ENCODE data around the gene JMJD6.
"Not testable (repeated sequence)": the region's sequence is repeated elsewhere in the genome, so short reads cannot be mapped to it uniquely, and the experiment has no call there.

JMJD6 gene

DNA sequence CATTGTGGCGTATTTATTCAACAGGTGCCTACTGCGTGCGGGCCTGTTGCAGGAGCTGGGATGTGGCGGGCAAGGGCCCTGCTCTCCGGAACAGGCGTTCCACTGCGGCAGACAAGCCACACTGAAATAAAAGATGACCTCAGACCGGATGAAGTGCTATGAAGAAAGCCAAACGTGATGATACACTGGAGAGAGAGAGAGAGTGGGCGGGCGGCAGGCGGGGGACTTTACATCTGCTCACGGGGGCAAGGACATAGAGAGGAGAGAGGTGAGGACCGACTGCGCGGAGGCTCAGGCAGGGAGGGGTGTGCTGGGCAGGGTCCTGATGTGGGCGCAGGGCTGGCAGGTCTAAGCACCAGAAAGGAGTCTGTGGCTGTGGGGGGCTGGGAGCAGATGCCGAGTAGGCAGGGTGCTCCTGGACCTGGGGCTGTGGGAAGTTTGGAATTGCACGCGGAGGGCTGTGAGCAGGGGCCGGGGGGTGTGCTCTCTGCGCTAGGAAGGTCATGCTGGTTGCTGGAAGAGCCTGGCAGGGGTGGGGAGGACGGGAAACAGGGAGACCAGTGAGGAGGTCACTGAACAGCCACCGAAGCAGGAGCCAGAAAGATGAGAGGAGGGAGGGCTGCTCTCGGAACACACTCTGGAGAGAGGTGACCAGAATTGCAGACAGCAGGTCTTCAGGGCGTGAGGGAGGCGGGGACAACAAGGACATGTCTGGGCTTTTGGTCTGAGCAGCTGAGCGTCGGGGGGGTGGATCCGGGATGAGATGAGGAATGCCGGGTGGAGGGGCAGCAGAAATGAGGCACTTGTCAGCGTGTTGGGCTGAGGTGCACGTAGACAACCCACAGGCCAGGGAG is 25.6 kb downstream of the JMJD6 start:
- in situ Hi-C loops (cut with HindIII; ENCODE audit: low sequenced_read_pairs): no loop called here

- in situ Hi-C loops (cut with HindIII; ENCODE audit: low sequenced_read_pairs): no loop called here
These were observed 26.2 kb downstream of the JMJD6 start for GRCh38 chr17:76700270-76700616.

DNA sequence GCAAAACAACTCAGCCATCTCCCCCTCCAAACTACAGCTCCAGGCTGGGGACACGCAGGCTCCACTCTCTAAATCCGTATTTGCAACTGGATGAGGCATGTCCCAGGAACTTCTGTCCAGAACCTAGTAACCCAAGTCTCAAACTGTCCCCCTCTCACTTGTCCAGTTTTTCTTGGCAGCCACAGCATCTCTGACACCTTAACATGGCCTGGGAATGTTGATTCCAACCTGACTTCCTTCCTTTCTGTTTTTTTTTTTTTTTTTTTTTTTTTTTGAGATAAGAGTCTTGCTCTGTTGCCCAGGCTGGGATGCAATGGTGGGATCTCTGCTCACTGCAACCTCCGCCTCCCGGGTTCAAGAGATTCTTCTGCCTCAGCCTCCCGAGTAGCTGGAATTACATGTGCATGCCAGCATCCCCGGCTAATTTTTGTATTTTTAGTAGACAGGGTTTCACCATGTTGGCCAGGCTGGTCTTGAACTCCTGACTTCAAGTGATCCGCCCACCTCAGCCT is 27.9 kb downstream of the JMJD6 start:
- in situ Hi-C loops (cut with HindIII; ENCODE audit: low sequenced_read_pairs): not testable (repeated sequence)

DNA sequence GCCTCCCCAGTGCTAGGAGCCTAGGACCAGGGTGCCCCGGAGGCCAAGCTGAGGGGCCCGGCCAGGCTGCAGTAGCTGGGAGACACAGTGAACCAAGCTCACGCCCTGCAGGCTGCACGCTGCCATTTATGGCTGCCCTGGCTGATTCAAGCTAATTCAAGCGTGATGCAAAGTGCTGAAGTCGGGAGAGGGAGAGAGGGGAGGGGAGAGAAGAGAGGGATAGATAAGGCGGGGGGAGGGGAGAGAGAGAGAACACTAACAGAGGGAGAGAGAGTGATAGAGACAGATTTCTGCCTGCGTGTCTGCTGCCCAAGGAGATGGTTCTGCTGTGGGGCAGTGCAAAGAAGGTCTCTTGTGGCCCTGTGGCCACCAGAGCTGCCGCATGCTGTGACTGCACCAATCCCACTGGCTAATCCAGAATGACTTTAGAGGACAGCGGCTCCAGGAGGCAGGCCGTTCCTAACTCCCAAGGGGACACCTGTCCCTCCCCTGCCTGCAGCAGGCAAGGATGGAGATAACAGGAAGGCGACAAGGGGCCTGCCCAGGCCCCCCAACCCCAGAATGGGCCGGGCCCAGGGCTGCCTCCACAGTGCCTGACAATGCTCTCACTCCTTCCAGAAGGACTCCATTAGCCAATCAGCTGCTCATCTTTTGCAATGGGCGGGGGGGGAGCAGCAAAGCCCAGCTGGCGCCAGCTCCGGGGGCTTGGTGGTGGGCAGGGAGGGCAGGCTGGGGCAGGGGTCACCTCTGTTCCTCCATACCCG is 28.5 kb downstream of the JMJD6 start:
- in situ Hi-C loops (cut with HindIII; ENCODE audit: low sequenced_read_pairs): no loop called here

DNA sequence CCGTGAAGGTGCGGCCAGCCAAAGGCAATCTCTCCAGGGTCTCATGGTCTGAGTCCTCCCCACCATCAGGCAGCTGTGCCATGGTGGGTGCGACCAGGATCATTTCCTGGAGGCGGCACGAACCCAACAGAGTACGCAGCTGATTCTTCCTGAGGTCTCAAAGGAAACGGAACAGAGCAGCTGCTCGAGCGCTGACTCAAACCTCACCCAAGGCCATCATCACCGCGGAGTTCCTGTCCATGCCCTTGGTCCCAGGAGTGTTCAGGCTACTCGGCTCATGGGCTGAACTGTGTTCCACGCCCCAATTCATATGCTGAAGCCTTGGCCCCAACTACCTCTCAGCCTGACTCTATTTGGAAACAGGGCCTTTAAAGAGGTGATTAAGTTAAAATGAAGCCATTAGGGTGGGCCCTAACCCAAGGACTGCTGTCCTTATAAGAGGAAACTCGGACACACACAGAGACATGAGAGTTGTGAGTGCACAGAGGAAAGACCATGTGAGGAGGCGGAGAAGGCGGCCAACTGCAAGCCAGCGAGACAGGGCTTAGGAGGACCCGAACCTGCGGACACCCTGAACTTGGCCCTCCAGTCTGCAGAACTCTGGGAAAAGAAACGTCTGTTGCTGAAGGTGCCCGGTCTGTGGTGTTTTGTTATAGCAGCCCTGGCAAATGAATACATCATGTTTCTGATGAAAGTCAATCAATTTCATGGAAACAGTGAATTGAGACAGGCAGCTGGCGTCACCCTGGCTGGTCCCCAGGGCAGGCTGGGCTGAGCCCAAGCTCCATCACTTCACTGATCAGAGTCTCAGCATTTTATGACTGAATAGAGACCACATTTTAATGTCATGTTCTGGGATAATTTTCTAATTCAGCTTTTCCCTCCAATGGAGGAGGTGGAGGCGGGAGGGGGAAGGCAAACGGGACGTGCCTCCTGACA is 29.4 kb downstream of the JMJD6 start:
- in situ Hi-C loops (cut with HindIII; ENCODE audit: low sequenced_read_pairs): no loop called here

DNA sequence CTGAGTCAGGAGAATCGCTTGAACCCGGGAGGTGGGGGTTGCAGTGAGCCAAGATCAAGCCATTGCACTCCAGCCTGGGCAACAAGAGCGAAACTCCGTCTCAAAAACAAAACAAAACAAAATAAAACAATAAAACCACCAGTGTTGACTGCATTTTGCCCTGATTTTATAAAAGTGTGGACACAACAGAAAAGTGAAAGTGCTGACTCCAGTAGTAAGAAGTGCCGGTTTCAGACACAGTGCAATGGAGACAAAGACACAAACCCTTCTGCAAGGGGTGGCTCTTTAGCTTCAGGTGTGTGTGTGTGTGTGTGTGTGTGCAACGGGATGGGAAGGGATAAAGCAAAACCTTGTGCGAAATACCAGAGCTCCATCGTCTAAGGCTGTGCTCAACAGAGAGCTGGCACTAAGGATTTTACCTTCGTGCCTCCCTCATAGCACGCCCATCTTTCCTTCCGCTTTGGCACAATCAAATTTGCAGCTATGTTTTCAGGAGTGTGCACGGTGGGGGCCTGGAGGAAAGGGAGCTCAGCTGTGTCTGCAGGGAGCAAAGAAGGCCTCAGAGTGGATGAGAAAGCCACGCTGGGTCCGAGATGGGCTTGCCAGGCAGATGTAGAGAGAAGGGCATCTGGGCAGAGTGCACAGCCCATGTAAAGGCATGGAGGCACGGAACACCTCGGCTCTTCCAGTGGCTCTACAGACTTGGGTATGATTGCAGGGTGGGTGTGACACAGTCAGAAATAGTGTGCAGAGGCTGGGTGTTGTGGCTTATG is 31.2 kb downstream of the JMJD6 start:
- in situ Hi-C loops (cut with HindIII; ENCODE audit: low sequenced_read_pairs): no loop called here

GRCh38 chr17:76691379-76692191 is 34.8 kb downstream of the JMJD6 start:
- in situ Hi-C loops (cut with HindIII; ENCODE audit: low sequenced_read_pairs): no loop called here

- in situ Hi-C loops (cut with HindIII; ENCODE audit: low sequenced_read_pairs): no loop called here
These were observed 35.7 kb downstream of the JMJD6 start for GRCh38 chr17:76690596-76691280.

DNA sequence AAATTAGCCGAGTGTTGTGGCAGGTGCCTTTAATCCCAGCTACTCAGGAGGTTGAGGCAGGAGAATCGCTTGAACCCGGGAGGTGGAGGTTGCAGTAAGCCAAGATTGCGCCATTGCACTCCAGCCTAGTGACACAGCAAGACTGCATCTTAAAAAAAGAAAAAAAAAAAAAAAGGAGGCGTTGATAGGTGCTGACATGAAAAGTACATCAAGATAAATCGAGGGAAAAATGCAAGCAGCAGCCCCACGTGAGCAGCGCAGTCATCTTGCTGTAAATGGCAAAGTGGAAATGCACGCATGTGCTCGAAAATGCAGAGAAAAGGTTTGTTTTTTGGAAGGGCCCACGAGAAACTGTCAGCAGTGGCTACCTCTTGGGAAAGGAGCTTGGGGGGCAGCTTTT is 36.5 kb downstream of the JMJD6 start:
- in situ Hi-C loops (cut with HindIII; ENCODE audit: low sequenced_read_pairs): no loop called here

DNA sequence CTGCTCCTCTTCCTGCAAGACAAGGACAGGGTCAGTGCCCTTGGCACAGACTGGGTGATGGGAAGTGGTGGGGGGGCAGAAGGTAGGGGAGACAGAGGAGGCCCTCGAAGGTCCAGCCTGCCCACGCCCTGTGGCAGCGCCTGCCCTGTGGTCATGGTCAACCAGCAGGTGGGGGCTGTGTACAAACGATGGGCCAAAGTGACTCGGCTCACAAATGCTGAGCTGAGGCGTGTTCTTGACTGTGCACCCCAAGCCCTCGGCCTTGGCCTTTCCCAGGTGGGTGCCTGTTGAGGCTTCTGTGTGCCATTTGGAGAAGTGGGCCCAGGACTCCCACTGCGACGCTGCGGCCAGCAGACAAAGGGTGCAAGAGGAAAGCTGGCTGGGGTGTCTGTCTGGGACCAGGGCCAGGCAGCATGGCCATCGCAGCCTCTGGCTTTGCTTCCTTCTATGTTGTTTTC is 38.2 kb downstream of the JMJD6 start:
- in situ Hi-C loops (cut with HindIII; ENCODE audit: low sequenced_read_pairs): no loop called here

- in situ Hi-C loops (cut with HindIII; ENCODE audit: low sequenced_read_pairs): no loop called here
These were observed 38.9 kb downstream of the JMJD6 start for GRCh38 chr17:76687298-76688164.

GRCh38 chr17:76686538-76687297 is 39.7 kb downstream of the JMJD6 start:
- in situ Hi-C loops (cut with HindIII; ENCODE audit: low sequenced_read_pairs): no loop called here

- in situ Hi-C loops (cut with HindIII; ENCODE audit: low sequenced_read_pairs): no loop called here
These were observed 40.6 kb downstream of the JMJD6 start for GRCh38 chr17:76685846-76686245.

DNA sequence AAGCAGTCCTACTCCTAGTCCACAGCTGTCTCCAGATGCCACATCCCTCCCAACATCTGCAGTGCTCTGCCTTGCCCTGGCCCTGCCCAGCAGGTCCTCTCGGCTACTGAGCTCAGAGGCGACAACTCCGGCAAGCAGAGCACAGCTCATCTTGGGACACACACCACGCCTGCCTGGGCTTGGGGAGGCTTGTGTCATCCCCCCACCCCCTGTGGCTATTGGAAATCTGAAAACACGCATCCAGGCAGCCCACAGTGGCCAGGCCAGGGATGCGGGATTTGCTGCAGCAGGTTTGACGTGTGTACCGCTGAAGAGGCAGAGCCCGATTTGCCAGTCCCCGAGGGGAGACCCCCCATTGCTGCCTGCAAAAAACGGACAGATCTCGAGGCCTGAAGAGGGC is 41.0 kb downstream of the JMJD6 start:
- in situ Hi-C loops (cut with HindIII; ENCODE audit: low sequenced_read_pairs): no loop called here

- in situ Hi-C loops (cut with HindIII; ENCODE audit: low sequenced_read_pairs): no loop called here
These were observed 41.6 kb downstream of the JMJD6 start for GRCh38 chr17:76684756-76685155.

GRCh38 chr17:76683921-76684745 is 42.3 kb downstream of the JMJD6 start:
- in situ Hi-C loops (cut with HindIII; ENCODE audit: low sequenced_read_pairs): no loop called here
